OCI-LY1 (cell line): ENCODE data around the gene FCRLA.

Source experiments
- CTCF ChIP-seq: fragments of 200-600 bp; sonication (generic), shearing (Covaris generic); IDR thresholded peaks from 2 replicates; pipeline ENCODE4 v1.5.1; 2017; ENCODE audit warnings: mild to moderate bottlenecking, antibody characterized with exemption, low read length, moderate library complexity, mixed read lengths
- EZH2 ChIP-seq: fragments of 200-600 bp; sonication (generic), shearing (Covaris generic); IDR thresholded peaks from 2 replicates; pipeline ENCODE4 v1.8.0; 2017; ENCODE audit warnings: borderline replicate concordance, mixed run types, mild to moderate bottlenecking, antibody characterized with exemption, low read length, moderate library complexity, mixed read lengths

GRCh38 chr1:161678500-161678899 lies 28.5 kb upstream of the FCRLA start:
- no peak for TF ChIP-seq CTCF
- no peak for TF ChIP-seq EZH2
